Right hindlimb (tissue), 1 donor: ENCODE measurements around the gene REEP1.
"Not testable (repeated sequence)": the region's sequence is repeated elsewhere in the genome, so short reads cannot be mapped to it uniquely, and the experiment has no call there.

Experiments used
- DNase-seq: peaks from one replicate; pipeline ENCODE4 v3.0.0-alpha.2; 2018

Gene REEP1

DNA sequence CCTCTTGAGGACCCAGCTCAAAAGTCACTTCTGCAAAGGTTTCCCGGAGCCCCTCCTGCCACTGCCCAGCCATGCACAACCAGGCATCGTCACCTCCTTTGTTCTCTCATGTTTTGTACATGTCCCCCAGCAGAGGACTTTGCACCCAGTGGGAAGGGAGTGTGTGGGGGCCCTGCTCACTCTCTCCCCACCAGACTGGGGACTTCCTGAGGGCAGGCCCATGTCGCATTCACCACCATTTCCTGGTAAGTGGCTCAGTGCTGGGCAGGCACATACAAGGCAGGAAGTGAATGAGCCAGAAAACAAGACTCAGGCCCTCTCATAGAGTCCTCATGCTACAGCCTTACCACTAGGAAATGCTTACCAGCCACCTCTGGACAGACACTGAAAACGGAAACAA is 119.3 kb downstream of the REEP1 start:
- no peak for DNase-seq

DNA sequence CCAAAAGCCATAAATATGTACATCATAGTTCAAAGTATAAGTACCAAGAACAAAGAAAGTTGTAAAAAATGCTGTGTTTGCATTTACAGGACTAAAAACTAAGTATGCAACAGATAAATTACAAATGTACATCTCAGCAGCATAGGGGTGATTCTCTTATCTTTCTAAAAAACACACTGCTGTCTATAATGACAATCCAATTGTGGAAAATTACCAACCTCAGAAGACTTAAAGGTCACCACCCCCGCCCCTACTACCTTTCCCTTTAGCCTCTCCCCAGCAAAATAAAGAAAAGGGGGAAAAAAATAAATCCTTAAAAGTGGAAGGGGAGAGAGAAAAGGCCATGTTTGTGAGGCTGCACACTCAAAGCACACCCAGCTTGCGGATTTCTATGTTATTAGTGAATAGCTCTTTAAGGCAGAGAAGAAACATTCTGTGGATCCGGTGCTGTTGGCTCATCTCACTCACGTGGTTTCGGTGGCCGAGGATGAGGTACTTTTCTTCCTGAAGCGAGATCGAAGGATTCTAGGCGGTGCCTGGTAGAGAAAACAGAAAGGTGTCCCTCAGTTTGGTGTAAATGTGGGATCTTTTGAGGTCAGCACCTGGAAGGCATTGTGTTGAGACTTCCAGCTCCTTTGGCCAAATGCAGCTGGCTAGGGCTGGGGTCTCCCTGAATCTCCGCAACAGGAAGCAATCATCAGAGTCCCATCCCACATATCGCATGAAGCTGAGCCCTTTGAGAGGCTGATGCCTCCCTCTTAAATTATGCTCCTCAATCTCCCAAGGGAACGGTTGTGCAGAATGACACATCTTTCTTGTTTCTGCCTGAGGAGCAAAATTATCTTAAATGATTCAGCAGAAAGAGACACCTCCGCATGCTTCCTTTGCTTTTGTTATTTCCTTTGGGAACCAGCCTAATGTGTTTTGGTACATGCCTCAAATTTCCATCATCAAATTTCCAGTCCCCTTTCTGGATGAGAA is 120.6 kb downstream of the REEP1 start:
- DNase-seq, result no peak

DNA sequence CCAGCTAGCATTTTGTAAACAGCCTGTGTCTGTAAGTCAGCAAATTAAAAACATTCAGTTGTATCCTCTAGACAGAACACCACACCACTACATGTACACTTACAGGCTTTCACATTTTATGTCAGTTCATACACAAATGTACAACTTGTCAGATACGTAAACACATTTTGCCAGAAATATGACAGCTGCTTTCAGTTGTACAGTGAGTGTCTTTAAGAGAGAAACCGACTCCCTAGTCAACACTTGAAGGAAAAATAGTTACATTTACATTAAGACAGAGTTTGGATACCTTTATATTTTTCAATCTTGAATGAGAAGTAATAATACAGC is 123.0 kb downstream of the REEP1 start:
- DNase-seq, result no peak

GRCh38 chr2:86213699-86214502 is 123.5 kb downstream of the REEP1 start:
- no peak for DNase-seq

DNA sequence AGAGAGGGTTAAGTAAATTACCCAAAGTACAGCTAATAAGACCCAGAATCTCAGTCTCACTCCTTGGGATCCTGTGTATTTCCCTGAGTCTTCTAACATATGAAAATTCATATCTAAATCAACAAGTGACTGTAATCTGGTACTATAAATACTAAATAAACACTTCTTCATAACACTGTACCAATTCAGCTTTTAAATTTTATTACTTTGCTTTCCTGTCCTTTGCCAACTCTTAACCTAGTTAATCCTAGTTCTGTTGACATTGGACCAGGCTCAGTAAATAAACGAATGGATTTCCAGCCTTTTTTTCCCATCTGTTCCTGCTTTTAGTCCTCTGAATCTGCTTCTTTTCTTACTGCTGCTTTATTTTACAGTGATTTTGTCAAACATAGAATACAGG is 124.4 kb downstream of the REEP1 start:
- no peak for DNase-seq

GRCh38 chr2:86211796-86212188 is 125.6 kb downstream of the REEP1 start:
- no peak for DNase-seq

DNA sequence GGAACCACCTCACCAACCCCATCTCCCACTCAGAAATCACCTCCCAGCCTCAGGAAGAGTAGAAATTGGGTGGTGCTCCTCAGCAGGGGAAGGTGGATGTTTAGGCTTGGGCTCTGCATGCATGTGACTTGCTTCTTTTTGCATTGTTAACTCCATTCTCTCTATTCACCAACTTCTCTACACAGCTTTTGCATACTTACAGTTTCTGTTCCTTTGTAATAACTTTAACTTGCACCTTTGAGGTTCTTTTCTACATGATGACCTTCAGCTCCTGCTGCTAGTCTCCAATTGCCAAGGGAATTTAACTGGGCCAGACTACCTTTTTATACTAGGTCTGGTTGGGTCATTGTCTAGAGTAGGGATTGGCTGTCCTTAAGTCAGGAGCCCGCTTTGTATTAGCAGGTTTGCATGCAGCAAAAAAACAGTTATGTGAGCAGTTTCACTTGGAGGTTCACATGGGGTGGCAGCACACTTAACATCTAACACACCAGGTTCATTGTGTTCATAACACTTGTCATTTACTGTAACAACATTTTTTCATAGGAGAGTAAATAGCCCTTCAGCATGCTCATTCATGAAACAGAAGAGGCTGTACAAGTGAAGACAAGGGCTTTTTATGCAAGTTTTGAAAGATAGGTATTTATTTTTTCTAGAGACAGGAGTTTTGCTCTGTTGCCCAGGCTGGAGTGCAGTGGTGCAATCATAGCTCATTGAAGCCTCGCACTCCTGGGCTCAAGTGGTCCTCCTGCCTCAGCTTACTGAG is 126.2 kb downstream of the REEP1 start:
- no peak for DNase-seq

- no peak for DNase-seq
Measured at GRCh38 chr2:86204458-86204857, 133.0 kb downstream of the REEP1 start.

DNA sequence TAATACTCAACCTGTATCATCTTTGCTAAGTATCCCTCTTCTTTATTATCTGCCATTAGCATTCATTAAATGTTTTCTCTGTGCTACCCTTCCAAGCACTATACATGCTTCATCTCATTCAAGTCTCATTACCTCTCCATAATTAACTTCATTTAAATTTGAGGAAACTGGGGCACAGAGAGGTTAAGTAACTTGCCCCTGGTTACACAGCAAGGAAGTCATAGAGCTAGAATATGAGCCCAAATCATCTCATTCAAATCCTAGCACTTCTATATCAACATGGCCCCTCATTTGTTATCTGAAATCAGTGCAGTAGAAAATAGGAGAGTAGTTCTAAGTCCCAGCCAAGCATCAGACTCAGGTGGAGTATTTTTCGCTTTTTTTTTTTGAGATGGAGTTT is 133.8 kb downstream of the REEP1 start:
- DNase-seq, result no peak

- no peak for DNase-seq
Measured at GRCh38 chr2:86202702-86203101, 134.7 kb downstream of the REEP1 start.

GRCh38 chr2:86202336-86202692 is 135.1 kb downstream of the REEP1 start:
- DNase-seq, result no peak

DNA sequence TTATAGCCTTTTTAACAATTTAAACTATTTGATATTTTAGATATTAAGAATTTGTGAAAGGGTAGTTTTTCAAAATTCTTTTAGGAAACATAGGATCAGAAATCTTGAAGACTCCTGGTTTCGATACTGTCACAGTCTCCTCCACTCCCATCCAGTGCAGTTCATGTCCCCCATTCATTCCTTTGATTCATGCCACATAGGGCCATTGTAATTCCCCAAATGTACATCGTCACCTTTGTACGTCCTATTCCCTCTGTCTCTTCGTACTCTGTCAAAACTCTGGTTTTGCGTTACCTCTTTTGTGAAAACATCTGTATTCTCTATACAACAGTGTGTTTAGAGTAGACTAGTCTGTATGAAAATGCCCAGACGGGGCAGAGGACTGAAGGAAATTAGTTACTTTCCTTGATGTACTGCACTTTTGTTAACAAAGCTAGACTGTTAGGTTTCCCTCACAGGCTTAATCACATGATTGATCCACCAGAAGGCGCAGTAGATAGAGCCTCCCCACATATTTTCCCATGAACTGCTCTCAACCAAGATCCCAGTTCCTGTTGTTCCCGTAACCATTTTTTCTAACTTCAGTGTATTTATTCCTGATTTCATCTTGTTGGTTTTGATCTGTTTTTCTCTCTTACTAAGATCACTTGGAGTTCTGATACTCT is 135.6 kb downstream of the REEP1 start:
- DNase-seq, result no peak

DNA sequence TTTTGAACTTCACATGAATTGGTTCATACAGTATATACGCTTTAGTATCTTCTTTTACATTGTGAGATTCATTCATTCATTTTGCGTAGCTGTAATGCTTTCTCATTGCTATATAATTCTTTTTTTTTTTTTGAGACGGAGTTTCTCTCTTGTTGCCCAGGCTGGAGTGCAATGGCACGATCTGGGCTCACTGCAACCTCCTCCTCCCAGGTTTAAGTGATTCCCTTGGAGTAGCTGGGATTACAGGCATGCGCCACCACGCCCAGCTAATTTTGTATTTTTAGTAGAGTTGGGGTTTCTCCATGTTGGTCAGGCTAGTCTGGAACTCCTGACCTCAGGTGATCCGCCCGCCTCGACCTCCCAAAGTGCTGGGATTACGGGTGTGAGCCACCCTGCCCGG is 136.9 kb downstream of the REEP1 start:
- DNase-seq, result not testable (repeated sequence)

DNA sequence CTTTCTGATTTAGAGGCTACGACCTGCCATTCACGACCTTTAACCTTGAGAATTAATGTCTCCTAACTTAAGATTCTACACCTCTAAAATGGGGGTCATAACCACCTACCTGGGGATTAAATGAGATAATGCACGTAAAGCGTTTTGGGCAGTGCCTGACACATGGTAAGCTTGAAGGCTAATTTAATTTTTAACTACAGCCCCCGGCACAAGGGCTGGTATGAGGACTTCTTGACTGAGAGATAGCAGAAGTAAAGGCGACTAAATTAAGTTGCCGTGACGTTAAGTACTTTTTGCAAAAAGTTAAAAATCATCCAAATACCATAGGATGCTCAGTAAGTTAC is 137.6 kb downstream of the REEP1 start:
- no peak for DNase-seq

DNA sequence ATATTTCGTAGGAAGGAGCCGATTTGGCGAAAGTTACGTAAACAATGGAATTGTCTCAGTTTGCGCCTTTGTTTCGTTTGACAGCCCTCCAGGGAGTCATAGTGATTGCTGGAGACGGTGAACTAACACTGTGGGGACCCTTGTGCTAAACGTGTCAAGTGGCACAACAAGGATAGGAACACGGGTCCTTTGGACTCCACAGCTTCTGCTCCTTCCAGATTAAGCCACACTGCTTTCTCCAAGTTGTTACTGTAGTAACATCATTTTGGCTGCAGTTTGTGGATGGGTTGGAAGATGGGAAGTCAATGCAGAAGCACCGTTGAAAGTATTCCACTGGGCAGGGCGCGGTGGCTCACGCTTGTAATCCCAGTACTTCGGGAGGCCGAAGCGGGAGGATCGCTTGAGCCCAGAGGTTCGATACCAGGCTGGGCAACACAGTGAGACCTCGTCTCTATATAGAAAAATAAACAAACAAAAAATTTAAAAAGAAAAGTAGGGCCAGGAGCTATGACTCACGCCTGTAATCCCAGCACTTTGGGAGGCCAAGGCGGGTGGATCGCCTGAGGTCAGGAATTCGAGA is 141.5 kb downstream of the REEP1 start:
- DNase-seq, result no peak

DNA sequence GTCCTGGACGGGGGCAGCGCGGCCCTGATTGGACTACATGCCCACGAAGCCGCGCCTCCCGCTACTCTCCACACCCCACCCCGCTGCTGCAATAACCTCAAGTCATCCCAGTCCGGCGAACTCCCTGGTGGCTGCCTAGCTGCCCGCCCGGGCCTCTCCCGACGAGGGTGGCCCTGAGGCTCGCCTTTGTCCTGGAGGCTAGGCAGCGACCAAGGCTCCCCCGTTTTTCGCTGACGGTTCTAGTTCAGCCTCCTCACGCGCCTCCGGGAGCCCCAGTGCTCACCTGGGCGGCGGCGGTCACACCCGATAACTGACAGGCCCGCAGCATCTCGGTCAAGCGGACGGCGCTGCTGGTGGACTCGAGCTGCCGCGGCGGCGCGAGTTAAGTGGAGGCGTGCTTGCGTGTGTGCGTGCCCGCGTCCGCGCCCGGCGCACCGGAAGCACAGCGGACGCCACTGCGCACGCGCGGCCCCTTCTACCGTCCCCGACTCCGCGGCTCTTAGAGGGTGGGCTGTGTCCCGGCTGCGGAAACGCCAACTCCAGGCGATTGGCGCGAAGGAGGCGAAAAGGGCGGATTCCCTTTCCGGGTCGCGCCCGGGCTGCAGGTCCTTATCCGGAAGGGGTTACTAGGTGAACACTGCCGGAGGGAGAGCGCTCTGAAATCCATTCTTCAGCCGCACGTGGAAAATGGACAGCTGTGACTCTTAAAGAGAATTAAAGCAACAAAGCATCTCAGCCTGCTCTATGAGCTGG is 142.2 kb downstream of the REEP1 start, which contains the start of gene IMMT:
Gene IMMT (minus strand): TSS at position 408 of the 753 bp plus-strand sequence. CDS start 80 bp downstream, at position 328.
- peak; percentile 98 for DNase-seq

GRCh38 chr2:86194751-86195054 is 142.7 kb downstream of the REEP1 start:
- DNase-seq, result peak; percentile 98

GRCh38 chr2:86193901-86194567 is 143.4 kb downstream of the REEP1 start:
- no peak for DNase-seq

- DNase-seq, result no peak
Measured at GRCh38 chr2:86189782-86190416, 147.5 kb downstream of the REEP1 start.

DNA sequence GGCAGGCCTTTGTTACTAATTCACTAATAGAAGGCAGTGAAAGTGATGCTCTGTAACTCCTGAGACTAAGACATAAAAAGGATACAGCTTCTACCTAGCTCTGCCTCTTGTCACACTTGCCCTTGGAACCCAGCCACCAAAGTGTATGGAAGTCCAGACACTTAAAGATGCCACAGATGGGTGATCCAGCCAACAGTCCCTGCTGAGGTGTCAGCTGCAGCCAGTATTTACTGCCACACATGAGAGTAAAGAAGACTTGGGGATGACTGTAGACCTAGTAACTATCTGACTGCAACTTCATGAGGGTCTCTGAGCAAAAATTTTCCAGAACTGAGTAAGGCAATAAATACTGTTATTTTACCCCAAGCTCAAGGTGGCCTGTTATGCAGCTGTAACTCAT is 151.0 kb downstream of the REEP1 start:
- DNase-seq, result no peak
